Urinary bladder (tissue), 4 donors: ENCODE results near the gene RASSF4. TPM values are rescaled to one million over a fixed set of nuclear protein-coding genes. Genes with fewer than 3 reads are reported as not detected.

Experiments
- DNase-seq: peaks from one replicate; pipeline ENCODE4 v3.0.0-alpha.2; 2015; ENCODE audit errors: extremely low spot score
- H3K27ac ChIP-seq: one replicate; pipeline ENCODE4 v1.5.1; 2013; ENCODE audit warnings: low read depth, mild to moderate bottlenecking, moderate library complexity
- H3K36me3 ChIP-seq: one replicate; pipeline ENCODE4 v1.6.1; 2013; ENCODE audit warnings: mild to moderate bottlenecking, moderate library complexity; ENCODE audit not compliant: insufficient read depth
- H3K4me1 ChIP-seq: one replicate; pipeline ENCODE4 v1.6.1; 2013; ENCODE audit warnings: mild to moderate bottlenecking, moderate library complexity; ENCODE audit not compliant: insufficient read depth
- H3K4me3 ChIP-seq: one replicate; pipeline ENCODE4 v1.5.1; 2013; ENCODE audit warnings: low read depth, low read length
- WGBS: extraction: QIAGEN DNeasy Blood & Tissue Kit; methylation state at CpG from one replicate; pipeline ENCODE4 v1.1.7; 2013; 5-methylcytosine and 5-hydroxymethylcytosine counted together
- polyA plus RNA-seq: library from polyadenylated mRNA; stranded (reverse); fragments of 200-250 nt; gene quantifications from one replicate; pipeline ENCODE4 v1.2.3, GENCODE V29; 2013
- total RNA-seq: library from RNA; depleted of rRNA; stranded (reverse); fragments of >200 nt; gene quantifications from one replicate; pipeline ENCODE4 v1.2.3, GENCODE V29; 2014
- donor health status: healthy with polysubstance abuse.
- donor health status: healthy.

Gene RASSF4
- total and polyA plus RNA-seq, 2 donors: 12.2 to 55.1 TPM

- WGBS: 91% methylated on average over 13 of the region's 13 CpGs
- DNase-seq: no peak
- Histone ChIP-seq H3K27ac (no peak overlapping the region), H3K36me3 (no peaks in the 10 kb centered on the region), H3K4me1 (no peaks in the 10 kb centered on the region), H3K4me3 (no peak overlapping the region)
Measured at GRCh38 chr10:44983066-44983894, 23.7 kb downstream of the RASSF4 start.

DNA sequence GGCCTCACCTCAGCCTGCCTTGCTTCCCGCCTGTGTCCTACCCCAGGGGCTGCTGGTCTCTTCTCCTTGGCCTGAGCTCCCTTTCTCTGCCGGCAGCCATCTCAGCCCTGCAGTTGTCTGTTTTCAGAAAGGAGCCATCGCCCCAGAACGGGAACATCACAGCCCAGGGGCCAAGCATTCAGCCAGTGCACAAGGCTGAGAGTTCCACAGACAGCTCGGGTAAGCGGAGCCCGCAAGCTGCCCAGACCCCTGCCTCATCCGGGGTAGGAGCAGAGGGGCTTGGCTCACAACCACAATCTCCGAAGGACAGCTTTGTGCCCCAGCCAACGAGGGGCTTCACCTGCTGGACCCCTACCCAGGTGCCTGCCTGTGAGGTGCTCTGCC, 24.3 kb downstream of the RASSF4 start:
- WGBS: 88% methylated on average over 10 of the region's 10 CpGs
- Histone ChIP-seq H3K4me1 (no peaks in the 10 kb centered on the region), H3K36me3 (no peaks in the 10 kb centered on the region), H3K27ac (no peak overlapping the region), H3K4me3 (no peak overlapping the region)
- no peak for DNase-seq

DNA sequence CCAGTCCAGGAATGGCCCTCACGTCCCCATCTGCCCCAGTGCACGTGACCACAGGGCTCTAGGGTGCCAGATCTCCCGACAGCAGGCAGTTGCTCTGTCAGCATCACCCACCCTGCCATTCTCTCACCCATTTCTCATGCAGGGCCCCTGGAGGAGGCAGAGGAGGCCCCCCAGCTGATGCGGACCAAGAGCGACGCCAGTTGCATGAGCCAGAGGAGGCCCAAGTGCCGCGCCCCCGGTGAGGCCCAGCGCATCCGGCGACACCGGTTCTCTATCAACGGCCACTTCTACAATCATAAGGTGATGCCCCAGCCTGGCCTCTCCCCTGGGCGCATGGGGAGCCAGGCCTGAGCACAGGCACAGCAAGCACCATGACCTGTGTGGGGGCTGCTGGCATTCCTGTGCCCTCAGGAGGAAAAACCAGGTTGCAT, 25.1 kb downstream of the RASSF4 start:
- Histone ChIP-seq H3K36me3 (no peaks in the 10 kb centered on the region), H3K27ac (no peak overlapping the region), H3K4me3 (no peak overlapping the region), H3K4me1 (no peaks in the 10 kb centered on the region)
- DNase-seq: no peak
- 97% methylated on average over 15 of the region's 15 CpGs for WGBS

- H3K36me3 ChIP-seq: no peaks in the 10 kb centered on the region
- H3K4me3 ChIP-seq: no peak overlapping the region
- no peak overlapping the region for H3K27ac ChIP-seq
- H3K4me1 ChIP-seq: no peaks in the 10 kb centered on the region
- DNase-seq: no peak
- WGBS: 70% methylated on average over 9 of the region's 9 CpGs
Measured at GRCh38 chr10:44985175-44985681, 25.6 kb downstream of the RASSF4 start.

DNA sequence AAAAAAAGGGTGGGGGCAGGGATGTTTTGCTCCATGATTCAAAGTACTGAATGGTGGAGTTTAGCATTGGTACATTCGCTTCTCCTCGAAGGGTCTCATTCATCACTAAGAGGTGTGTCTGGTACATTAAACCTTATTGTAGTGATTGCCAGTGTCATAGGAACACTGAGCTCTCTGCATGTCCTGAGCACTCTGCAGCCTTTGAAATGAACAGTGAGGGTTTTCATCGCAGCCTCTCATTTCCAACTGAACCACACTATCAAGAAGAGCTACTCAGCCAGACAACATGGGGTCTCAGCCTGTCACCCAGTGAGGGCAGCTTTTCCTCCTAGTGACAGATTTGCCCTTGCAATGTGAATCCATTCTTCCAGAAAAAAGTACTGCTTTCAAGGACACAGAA, 26.6 kb downstream of the RASSF4 start:
- Histone ChIP-seq H3K4me3 (no peak overlapping the region), H3K36me3 (no peaks in the 10 kb centered on the region), H3K4me1 (no peaks in the 10 kb centered on the region), H3K27ac (no peak overlapping the region)
- DNase-seq: no peak
- 89% methylated on average over 3 of the region's 3 CpGs for WGBS

DNA sequence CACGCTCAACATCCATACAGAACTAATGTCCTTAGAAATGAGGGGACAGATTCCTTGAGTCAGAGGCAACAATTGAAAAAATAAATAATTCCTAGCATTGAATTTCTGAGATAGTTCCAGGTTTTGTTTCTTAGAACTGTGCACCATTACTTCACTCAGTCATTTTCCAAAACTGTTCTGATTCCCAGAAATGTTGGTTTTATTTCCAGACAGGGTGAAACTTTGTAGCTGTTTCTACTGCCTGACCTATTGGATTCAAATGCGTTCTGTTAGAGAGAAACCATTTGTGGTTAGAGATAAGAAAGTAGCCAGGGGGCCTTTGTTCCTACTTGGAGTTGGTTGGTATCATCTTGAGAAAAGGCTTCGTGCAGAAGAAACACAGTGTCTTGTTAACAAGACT, 27.1 kb downstream of the RASSF4 start:
- no peaks in the 10 kb centered on the region for H3K4me1 ChIP-seq
- H3K36me3 ChIP-seq: no peaks in the 10 kb centered on the region
- no peak overlapping the region for H3K4me3 ChIP-seq
- WGBS: 52% methylated on average over 3 of the region's 3 CpGs
- H3K27ac ChIP-seq: no peak overlapping the region
- DNase-seq: no peak

DNA sequence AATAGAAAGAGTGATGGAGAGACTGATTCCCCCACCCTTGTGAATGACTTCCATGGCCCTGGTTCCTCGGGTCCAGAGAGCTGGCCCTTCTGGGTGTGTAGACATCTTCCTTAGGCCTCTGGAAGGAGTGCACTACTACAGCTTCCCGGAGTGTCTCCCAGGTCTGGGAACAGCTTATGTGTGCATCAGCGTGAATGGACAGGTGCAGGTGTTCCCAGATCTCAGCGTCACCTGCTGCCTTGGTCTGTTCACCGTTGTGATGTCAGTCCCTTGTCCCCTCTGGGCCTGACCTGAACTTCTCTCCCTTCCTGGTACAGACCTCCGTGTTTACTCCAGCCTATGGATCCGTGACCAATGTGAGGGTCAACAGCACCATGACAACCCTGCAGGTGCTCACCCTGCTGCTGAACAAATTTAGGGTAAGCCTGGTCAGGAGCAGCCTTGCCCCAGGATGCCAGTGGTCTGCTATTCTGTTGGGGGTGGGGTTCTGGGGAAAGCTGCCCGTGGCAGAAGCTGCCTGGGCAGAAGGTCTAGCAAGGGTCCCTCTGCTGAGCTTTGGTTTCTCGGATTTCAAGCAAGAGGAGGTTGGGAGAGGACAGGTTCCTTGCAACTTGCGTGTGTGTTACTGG, 29.5 kb downstream of the RASSF4 start:
- no peak overlapping the region for H3K4me3 ChIP-seq
- 95% methylated on average over 10 of the region's 10 CpGs for WGBS
- H3K4me1 ChIP-seq: no peaks in the 10 kb centered on the region
- no peak overlapping the region for H3K27ac ChIP-seq
- no peaks in the 10 kb centered on the region for H3K36me3 ChIP-seq
- DNase-seq: no peak

DNA sequence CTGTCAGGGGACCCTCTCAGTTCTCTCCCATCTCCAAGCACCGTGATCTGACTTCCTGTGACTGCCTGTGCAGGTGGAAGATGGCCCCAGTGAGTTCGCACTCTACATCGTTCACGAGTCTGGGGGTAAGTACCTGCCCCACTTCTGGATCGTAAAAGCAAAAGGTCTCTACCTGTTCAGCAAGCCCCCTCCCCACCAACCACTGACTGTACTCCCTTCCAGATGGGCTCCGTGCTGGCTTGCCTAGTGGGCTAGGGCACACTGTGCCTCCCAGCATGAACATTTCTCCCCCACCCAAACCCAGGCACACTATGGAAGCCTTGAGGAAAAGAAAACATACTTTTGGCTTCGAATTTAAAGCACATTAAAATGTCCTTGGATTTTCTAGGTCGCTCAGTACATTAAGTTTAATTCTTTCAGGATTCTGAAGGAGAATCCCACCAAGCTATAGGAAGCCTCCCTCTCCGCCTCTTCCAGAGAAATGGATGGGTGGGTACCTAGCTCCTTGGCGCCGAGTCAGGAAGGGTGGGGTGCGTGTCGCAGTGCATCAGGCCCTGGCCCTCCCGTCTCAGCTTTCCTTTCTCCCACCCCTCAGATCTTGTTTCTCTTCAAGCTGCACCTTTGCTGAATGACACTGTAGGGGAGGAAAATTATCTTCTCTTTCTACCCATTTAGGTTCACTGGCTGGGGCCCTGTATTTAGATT, 30.1 kb downstream of the RASSF4 start:
- Histone ChIP-seq H3K36me3 (no peaks in the 10 kb centered on the region), H3K4me1 (no peaks in the 10 kb centered on the region), H3K4me3 (no peak overlapping the region), H3K27ac (no peak overlapping the region)
- DNase-seq: no peak
- WGBS: 72% methylated on average over 14 of the region's 14 CpGs

DNA sequence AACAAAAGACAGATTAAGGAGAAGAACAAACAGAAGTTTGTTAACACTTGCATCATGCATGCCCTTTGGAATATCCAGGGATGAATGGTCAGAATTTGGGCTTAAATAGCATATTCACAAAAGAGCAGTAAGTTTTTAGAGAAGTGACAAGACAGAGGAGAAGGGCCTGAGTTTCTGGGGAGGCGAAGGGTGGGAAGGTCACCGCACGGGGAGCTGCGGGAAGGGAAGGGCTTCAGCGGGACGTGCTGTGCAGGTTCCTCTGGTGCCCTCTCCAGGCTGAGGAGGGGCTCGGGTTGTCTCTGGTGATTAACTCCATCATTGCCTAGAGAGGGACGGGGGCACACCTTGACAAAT, 30.7 kb downstream of the RASSF4 start:
- no peak overlapping the region for H3K4me3 ChIP-seq
- H3K36me3 ChIP-seq: no peaks in the 10 kb centered on the region
- no peak for DNase-seq
- no peak overlapping the region for H3K27ac ChIP-seq
- H3K4me1 ChIP-seq: no peaks in the 10 kb centered on the region
- WGBS: 45% methylated on average over 8 of the region's 8 CpGs

GRCh38 chr10:44990965-44991364, 31.4 kb downstream of the RASSF4 start:
- Histone ChIP-seq H3K4me3 (no peak overlapping the region), H3K27ac (no peak overlapping the region), H3K36me3 (no peaks in the 10 kb centered on the region), H3K4me1 (no peaks in the 10 kb centered on the region)
- no peak for DNase-seq
- 96% methylated on average over 7 of the region's 7 CpGs for WGBS

DNA sequence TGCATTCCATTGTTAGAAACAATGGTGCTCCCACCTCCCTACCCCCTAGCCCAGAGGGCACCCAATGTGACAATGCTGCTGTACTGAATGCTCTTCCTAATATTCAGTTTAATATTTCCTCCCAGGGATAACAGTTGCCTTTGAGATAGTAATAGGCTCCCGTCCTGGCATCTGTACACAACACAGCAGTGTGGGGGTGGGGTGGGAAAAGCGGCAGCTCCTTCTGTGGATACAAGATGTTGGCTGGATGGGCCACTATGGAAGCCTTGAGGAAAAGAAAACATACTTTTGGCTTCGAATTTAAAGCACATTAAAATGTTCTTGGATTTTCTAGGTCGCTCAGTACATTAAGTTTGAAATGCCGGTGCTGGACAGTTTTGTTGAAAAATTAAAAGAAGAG, 32.0 kb downstream of the RASSF4 start:
- WGBS: 78% methylated on average over 5 of the region's 5 CpGs
- Histone ChIP-seq H3K36me3 (no peaks in the 10 kb centered on the region), H3K27ac (no peak overlapping the region), H3K4me3 (no peak overlapping the region), H3K4me1 (no peaks in the 10 kb centered on the region)
- no peak for DNase-seq

GRCh38 chr10:44992070-44992731, 32.6 kb downstream of the RASSF4 start:
- no peaks in the 10 kb centered on the region for H3K4me1 ChIP-seq
- H3K4me3 ChIP-seq: no peak overlapping the region
- H3K36me3 ChIP-seq: no peaks in the 10 kb centered on the region
- H3K27ac ChIP-seq: no peak overlapping the region
- DNase-seq: no peak
- 86% methylated on average over 11 of the region's 11 CpGs for WGBS

- Histone ChIP-seq H3K27ac (no peak overlapping the region), H3K4me3 (no peak overlapping the region), H3K4me1 (no peaks in the 10 kb centered on the region), H3K36me3 (no peaks in the 10 kb centered on the region)
- WGBS: 95% methylated on average over 8 of the region's 8 CpGs
- DNase-seq: no peak
Measured at GRCh38 chr10:44992732-44993225, 33.2 kb downstream of the RASSF4 start.
